Measurements from ENCODE around the gene CIC. TPM values are rescaled to one million over a fixed set of nuclear protein-coding genes. Genes with fewer than 3 reads are reported as not detected.

The CIC gene
- polyA plus RNA-seq, 3 donors, result 0.62 to 42.2 (median 0.87) TPM

GRCh38 chr19:42322305-42322704 is 53.3 kb downstream of the CIC start:
- Histone ChIP-seq H3K4me1 (ENCODE audit: control insufficient read depth in 1 of 2, insufficient read depth in 2 of 2, low read length in 2 of 2) (peaks cover 15 to 27% of the 10 kb centered on the region in 2 donors), H3K36me3 (replicated peaks in 1 of 2; ENCODE audit: control insufficient read depth in 1 of 2, insufficient read depth in 2 of 2, low read length in 2 of 2) (no peaks in the 10 kb centered on the region), H3K4me3 (replicated peaks in 1 of 3; ENCODE audit: low read depth in 2 of 3, low read length in 3 of 3) (no peak overlapping the region), H3K27ac (ENCODE audit: low read depth in 1 of 2, low read length in 2 of 2) (no peak overlapping the region), H3K9ac (ENCODE audit: insufficient read depth, low read length, poor library complexity, severe bottlenecking) (no peak overlapping the region), H3K4me2 (replicated peaks; ENCODE audit: extremely low read depth, low read length, poor library complexity, severe bottlenecking) (no peak overlapping the region), H3K79me2 (ENCODE audit: insufficient read depth, low read length) (peaks cover 9% of the 10 kb centered on the region), H3K27me3 (ENCODE audit: control insufficient read depth in 2 of 2, insufficient read depth in 2 of 2, low read length in 2 of 2) (peaks cover 24 to 34% of the 10 kb centered on the region in 2 donors), H3K9me3 (replicated peaks in 1 of 2; ENCODE audit: control insufficient read depth in 1 of 2, insufficient read depth in 1 of 2, low read length in 2 of 2) (peaks cover 0 to 7% of the 10 kb centered on the region in 2 donors), H4K20me1 (ENCODE audit: insufficient read depth, low read length) (no peaks in the 10 kb centered on the region), H2AFZ (ENCODE audit: insufficient read depth, low read depth, low read length, poor library complexity, severe bottlenecking) (no peak overlapping the region)
- Mint-ChIP-seq H3K9me3 (peaks cover 0 to 13% (median 8%) of the 10 kb centered on the region in 7 donors), H3K36me3 (peaks cover 4 to 8% of the 10 kb centered on the region in 2 donors), H3K4me1 (peaks cover 27% of the 10 kb centered on the region), H3K4me3 (peak overlapping the region in 1 of 2 donors; percentile 82), H3K27ac (no peak overlapping the region), H3K27me3 (ENCODE audit: low read depth in 3 of 3) (peaks cover 42 to 55% (median 51%) of the 10 kb centered on the region in 3 donors)
- TF ChIP-seq, protein P1, sequence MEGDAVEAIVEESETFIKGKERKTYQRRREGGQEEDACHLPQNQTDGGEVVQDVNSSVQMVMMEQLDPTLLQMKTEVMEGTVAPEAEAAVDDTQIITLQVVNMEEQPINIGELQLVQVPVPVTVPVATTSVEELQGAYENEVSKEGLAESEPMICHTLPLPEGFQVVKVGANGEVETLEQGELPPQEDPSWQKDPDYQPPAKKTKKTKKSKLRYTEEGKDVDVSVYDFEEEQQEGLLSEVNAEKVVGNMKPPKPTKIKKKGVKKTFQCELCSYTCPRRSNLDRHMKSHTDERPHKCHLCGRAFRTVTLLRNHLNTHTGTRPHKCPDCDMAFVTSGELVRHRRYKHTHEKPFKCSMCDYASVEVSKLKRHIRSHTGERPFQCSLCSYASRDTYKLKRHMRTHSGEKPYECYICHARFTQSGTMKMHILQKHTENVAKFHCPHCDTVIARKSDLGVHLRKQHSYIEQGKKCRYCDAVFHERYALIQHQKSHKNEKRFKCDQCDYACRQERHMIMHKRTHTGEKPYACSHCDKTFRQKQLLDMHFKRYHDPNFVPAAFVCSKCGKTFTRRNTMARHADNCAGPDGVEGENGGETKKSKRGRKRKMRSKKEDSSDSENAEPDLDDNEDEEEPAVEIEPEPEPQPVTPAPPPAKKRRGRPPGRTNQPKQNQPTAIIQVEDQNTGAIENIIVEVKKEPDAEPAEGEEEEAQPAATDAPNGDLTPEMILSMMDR (IDR thresholded peaks at IDR 0.05), result no peak
- DNase-seq, result no peak
- intact Hi-C loops (cut with micrococcal nuclease), result loop anchor here in 1 of 2 donors (10.0 kb wide), 1 partner anchor 188 kb away; the partner anchor contains the start of gene POU2F2
- 76% methylated on average over 7 of the region's 9 CpGs for WGBS (ENCODE audit: insufficient coverage)

- H3K9me3 ChIP-seq (replicated peaks in 1 of 2; ENCODE audit: control insufficient read depth in 1 of 2, insufficient read depth in 1 of 2, low read length in 2 of 2), result peaks cover 0 to 7% of the 10 kb centered on the region in 2 donors
- TF ChIP-seq, protein P1 (IDR thresholded peaks at IDR 0.05), result no peak
- H3K36me3 ChIP-seq (replicated peaks in 1 of 2; ENCODE audit: control insufficient read depth in 1 of 2, insufficient read depth in 2 of 2, low read length in 2 of 2), result no peaks in the 10 kb centered on the region
- Mint-ChIP-seq H3K4me1 (peaks cover 24% of the 10 kb centered on the region), H3K36me3 (peaks cover 4 to 8% of the 10 kb centered on the region in 2 donors), H3K4me3 (peak overlapping the region; percentile 56 to 82), H3K27ac (no peak overlapping the region), H3K9me3 (peaks cover 0 to 11% (median 8%) of the 10 kb centered on the region in 7 donors), H3K27me3 (ENCODE audit: low read depth in 3 of 3) (peaks cover 41 to 55% (median 51%) of the 10 kb centered on the region in 3 donors)
- peaks cover 14 to 27% of the 10 kb centered on the region in 2 donors for H3K4me1 ChIP-seq (ENCODE audit: control insufficient read depth in 1 of 2, insufficient read depth in 2 of 2, low read length in 2 of 2)
- no peak for DNase-seq
- H3K4me3 ChIP-seq (replicated peaks in 1 of 3; ENCODE audit: low read depth in 2 of 3, low read length in 3 of 3), result no peak overlapping the region
- H3K79me2 ChIP-seq (ENCODE audit: insufficient read depth, low read length), result peaks cover 9% of the 10 kb centered on the region
- H3K27me3 ChIP-seq (ENCODE audit: control insufficient read depth in 2 of 2, insufficient read depth in 2 of 2, low read length in 2 of 2), result peaks cover 24 to 34% of the 10 kb centered on the region in 2 donors
- intact Hi-C loops (cut with micrococcal nuclease), result loop anchor here in 1 of 2 donors (10.0 kb wide), 1 partner anchor 189 kb away; the partner anchor contains the start of gene POU2F2
- 20% methylated on average over 29 of the region's 29 CpGs for WGBS (ENCODE audit: insufficient coverage)
- H3K9ac ChIP-seq (ENCODE audit: insufficient read depth, low read length, poor library complexity, severe bottlenecking), result no peak overlapping the region
- H3K4me2 ChIP-seq (replicated peaks; ENCODE audit: extremely low read depth, low read length, poor library complexity, severe bottlenecking), result peak overlapping the region; percentile 91
- no peak overlapping the region for H2AFZ ChIP-seq (ENCODE audit: insufficient read depth, low read depth, low read length, poor library complexity, severe bottlenecking)
- H3K27ac ChIP-seq (ENCODE audit: low read depth in 1 of 2, low read length in 2 of 2), result no peak overlapping the region
- H4K20me1 ChIP-seq (ENCODE audit: insufficient read depth, low read length), result no peaks in the 10 kb centered on the region
These were observed 54.4 kb downstream of the CIC start for GRCh38 chr19:42323473-42323851.

Measured in CD14-positive monocyte (primary cell).